Astrocyte of the hippocampus (primary cell): ENCODE data around the gene TRABD2A.

Source experiments
- DNase-seq: peaks from one replicate; pipeline ENCODE4 v3.0.0; 2011; ENCODE audit warnings: low read depth, low spot score

Gene TRABD2A

GRCh38 chr2:84905181-84906107 lies 24.6 kb upstream of the TRABD2A start, which contains the start of gene TMSB10:
Gene TMSB10, plus strand, starts transcription at chr2:84905656.
- DNase-seq, result peak; percentile 95

GRCh38 chr2:84904717-84905174 lies 23.9 kb upstream of the TRABD2A start:
- peak; percentile 70 for DNase-seq

- no peak for DNase-seq
These were observed 23.3 kb upstream of the TRABD2A start for GRCh38 chr2:84904151-84904550.

GRCh38 chr2:84902526-84902925 lies 21.6 kb upstream of the TRABD2A start:
- no peak for DNase-seq

GRCh38 chr2:84901593-84902120 lies 20.8 kb upstream of the TRABD2A start:
- DNase-seq, result peak; percentile 85

- DNase-seq, result no peak
These were observed 20.1 kb upstream of the TRABD2A start for GRCh38 chr2:84900971-84901370.

- no peak for DNase-seq
These were observed 18.7 kb upstream of the TRABD2A start for GRCh38 chr2:84899304-84900204.

GRCh38 chr2:84897773-84898172 lies 16.9 kb upstream of the TRABD2A start:
- DNase-seq, result no peak

GRCh38 chr2:84896567-84896966 lies 15.7 kb upstream of the TRABD2A start:
- DNase-seq, result no peak

GRCh38 chr2:84894758-84895520 lies 14.1 kb upstream of the TRABD2A start:
- peak; percentile 31 for DNase-seq

- no peak for DNase-seq
These were observed 13.3 kb upstream of the TRABD2A start for GRCh38 chr2:84894131-84894586.

- no peak for DNase-seq
These were observed 10.6 kb upstream of the TRABD2A start for GRCh38 chr2:84891355-84892010.

GRCh38 chr2:84889332-84889731 lies 8.4 kb upstream of the TRABD2A start:
- DNase-seq, result no peak

GRCh38 chr2:84888401-84889276 lies 7.8 kb upstream of the TRABD2A start:
- peak; percentile 77 for DNase-seq

GRCh38 chr2:84886791-84887190 lies 5.9 kb upstream of the TRABD2A start:
- no peak for DNase-seq

GRCh38 chr2:84885111-84885510 lies 4.2 kb upstream of the TRABD2A start:
- no peak for DNase-seq

- no peak for DNase-seq
These were observed 3.6 kb upstream of the TRABD2A start for GRCh38 chr2:84884449-84884848.

- no peak for DNase-seq
These were observed 2.1 kb upstream of the TRABD2A start for GRCh38 chr2:84882775-84883550.

- DNase-seq, result no peak
These were observed 1.5 kb upstream of the TRABD2A start for GRCh38 chr2:84882414-84882738.
